ENCODE measurements around the gene HERC2. TPM values are rescaled to one million over a fixed set of nuclear protein-coding genes. Genes with fewer than 3 reads are reported as not detected.

The HERC2 gene
- total RNA-seq, 1 donor from 2014 or later = 49.1 TPM

DNA sequence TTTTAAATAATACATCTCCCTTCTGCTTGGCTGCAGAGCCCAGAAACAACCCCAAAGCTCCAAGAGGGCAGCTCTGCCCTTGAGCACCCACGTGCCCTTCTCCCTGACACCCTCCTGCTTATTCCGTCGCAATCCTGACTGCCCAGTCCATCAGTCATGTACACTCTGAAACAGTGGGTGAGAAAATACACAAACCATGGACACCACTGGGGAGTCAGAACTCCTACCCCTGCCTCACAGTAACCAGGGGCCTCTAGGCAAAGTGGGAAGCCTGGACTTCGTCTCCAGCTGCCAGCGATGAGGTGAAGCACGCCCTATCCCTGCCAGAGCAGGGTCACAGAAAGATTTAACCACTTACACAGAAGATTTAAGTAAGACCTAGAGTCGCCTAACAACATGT lies 40.1 kb downstream of the HERC2 start:
- ChIA-PET CTCF (no interaction called here), POLR2A (no interaction called here)
- Mint-ChIP-seq H3K36me3 (ENCODE audit: low read depth) (peaks cover 63% of the 10 kb centered on the region), H3K4me3 (no peak overlapping the region), H3K27me3 (no peaks in the 10 kb centered on the region), H3K9me3 (peaks cover 5% of the 10 kb centered on the region), H3K27ac (no peak overlapping the region), H3K4me1 (no peaks in the 10 kb centered on the region)
- no peak for ATAC-seq (ENCODE audit: low read depth)
- TF ChIP-seq CTCF (IDR thresholded peaks at IDR 0.05) = no peak
- no peak for DNase-seq
- intact Hi-C loops (cut with micrococcal nuclease) = no loop called here

DNA sequence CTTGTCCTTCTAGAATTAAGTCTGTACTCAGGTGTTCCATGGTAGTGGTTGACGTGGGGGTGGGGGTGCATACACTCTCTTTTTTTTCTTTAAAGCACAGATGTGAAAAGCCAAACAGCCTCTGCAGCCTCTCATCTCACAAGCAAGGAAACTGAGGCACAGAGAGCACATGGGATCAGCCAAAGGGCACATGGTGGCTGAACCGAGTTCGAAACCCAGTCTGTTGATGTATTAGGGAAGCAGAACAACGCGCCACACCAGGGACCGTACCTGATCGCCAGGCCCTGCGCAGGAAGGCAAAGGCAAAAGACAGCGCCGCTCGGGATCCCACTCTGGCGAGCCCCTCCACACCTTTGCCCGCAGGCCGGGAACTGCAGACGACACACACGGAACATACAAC lies 47.3 kb downstream of the HERC2 start:
- ATAC-seq (ENCODE audit: low read depth) = no peak
- TF ChIP-seq CTCF (IDR thresholded peaks at IDR 0.05) = no peak
- Mint-ChIP-seq H3K27ac (no peak overlapping the region), H3K27me3 (no peaks in the 10 kb centered on the region), H3K4me1 (no peaks in the 10 kb centered on the region), H3K9me3 (no peaks in the 10 kb centered on the region), H3K36me3 (ENCODE audit: low read depth) (peaks cover 63% of the 10 kb centered on the region), H3K4me3 (no peak overlapping the region)
- POLR2A ChIA-PET = no interaction called here
- CTCF ChIA-PET = no interaction called here
- intact Hi-C loops (cut with micrococcal nuclease) = no loop called here
- DNase-seq = no peak

- CTCF ChIA-PET = no interaction called here
- Mint-ChIP-seq H3K27ac (no peak overlapping the region), H3K27me3 (no peaks in the 10 kb centered on the region), H3K9me3 (no peaks in the 10 kb centered on the region), H3K36me3 (ENCODE audit: low read depth) (peaks cover 63% of the 10 kb centered on the region), H3K4me1 (no peaks in the 10 kb centered on the region), H3K4me3 (no peak overlapping the region)
- intact Hi-C loops (cut with micrococcal nuclease) = no loop called here
- DNase-seq (no peak), ATAC-seq (ENCODE audit: low read depth) (no peak)
- no peak for TF ChIP-seq CTCF (IDR thresholded peaks at IDR 0.05)
- POLR2A ChIA-PET = no interaction called here
Observed at GRCh38 chr15:28273873-28274610, 47.9 kb downstream of the HERC2 start.

DNA sequence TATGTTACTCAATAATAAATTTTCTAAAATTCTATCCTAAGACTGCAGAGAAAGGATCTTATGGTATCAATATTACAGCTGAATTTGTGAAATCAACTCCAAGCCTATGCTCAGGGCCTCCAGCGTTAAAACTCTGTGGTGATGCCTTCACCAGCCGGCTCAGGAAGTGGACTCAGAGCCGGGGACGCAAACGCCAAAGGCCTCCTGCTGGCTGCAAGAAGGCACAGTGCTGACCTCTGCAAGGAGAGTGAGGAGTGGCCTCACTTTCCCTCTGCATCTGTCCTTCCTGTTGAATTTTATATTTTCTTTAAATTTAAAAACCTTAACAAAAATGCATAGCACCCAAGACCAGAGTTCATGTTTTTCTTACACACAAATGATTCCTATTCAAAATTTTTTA lies 48.5 kb downstream of the HERC2 start:
- no peak overlapping the region for H3K27ac Mint-ChIP-seq
- H3K4me3 Mint-ChIP-seq = no peak overlapping the region
- intact Hi-C loops (cut with micrococcal nuclease) = no loop called here
- ChIA-PET POLR2A (no interaction called here), CTCF (no interaction called here)
- no peaks in the 10 kb centered on the region for H3K4me1 Mint-ChIP-seq
- ATAC-seq (ENCODE audit: low read depth) (no peak), DNase-seq (no peak)
- H3K36me3 Mint-ChIP-seq (ENCODE audit: low read depth) = peaks cover 65% of the 10 kb centered on the region
- no peak for TF ChIP-seq CTCF (IDR thresholded peaks at IDR 0.05)
- no peaks in the 10 kb centered on the region for H3K9me3 Mint-ChIP-seq
- H3K27me3 Mint-ChIP-seq = no peaks in the 10 kb centered on the region

- POLR2A ChIA-PET = no interaction called here
- CTCF ChIA-PET = no interaction called here
- no peaks in the 10 kb centered on the region for H3K27me3 Mint-ChIP-seq
- peaks cover 72% of the 10 kb centered on the region for H3K36me3 Mint-ChIP-seq (ENCODE audit: low read depth)
- intact Hi-C loops (cut with micrococcal nuclease) = no loop called here
- TF ChIP-seq CTCF (IDR thresholded peaks at IDR 0.05) = no peak
- H3K27ac Mint-ChIP-seq = no peak overlapping the region
- H3K4me3 Mint-ChIP-seq = no peak overlapping the region
- DNase-seq (no peak), ATAC-seq (ENCODE audit: low read depth) (no peak)
- H3K4me1 Mint-ChIP-seq = no peaks in the 10 kb centered on the region
- no peaks in the 10 kb centered on the region for H3K9me3 Mint-ChIP-seq
Observed at GRCh38 chr15:28272587-28272986, 49.4 kb downstream of the HERC2 start.

All from activated B cell treated with CpG ODN at 0.5 μM for 24 hours (primary cell).